BLaER1 (cell line): Measurements from ENCODE around the gene FCHSD2.

ENCODE experiments used
- H3K27ac ChIP-seq: shearing (Covaris generic); formaldehyde crosslinking; 2 replicates; pipeline ENCODE4 v1.8.1; 2022
- H3K27me3 ChIP-seq: shearing (Covaris generic); formaldehyde crosslinking; 2 replicates; pipeline ENCODE4 v1.8.1; 2022
- H3K36me3 ChIP-seq: shearing (Covaris generic); formaldehyde crosslinking; 2 replicates; pipeline ENCODE4 v1.8.1; 2022
- H3K4me1 ChIP-seq: shearing (Covaris generic); formaldehyde crosslinking; 2 replicates; pipeline ENCODE4 v1.8.1; 2022
- H3K4me2 ChIP-seq: shearing (Covaris generic); formaldehyde crosslinking; 2 replicates; pipeline ENCODE4 v1.8.1; 2022
- H3K4me3 ChIP-seq: shearing (Covaris generic); formaldehyde crosslinking; 2 replicates; pipeline ENCODE4 v1.8.1; 2022
- H3K9ac ChIP-seq: shearing (Covaris generic); formaldehyde crosslinking; 2 replicates; pipeline ENCODE4 v1.8.1; 2022
- H3K9me3 ChIP-seq: shearing (Covaris generic); formaldehyde crosslinking; 2 replicates; pipeline ENCODE4 v1.8.1; 2022
- H4K20me1 ChIP-seq: shearing (Covaris generic); formaldehyde crosslinking; 2 replicates; pipeline ENCODE4 v1.8.1; 2022
- Cebpa-rat ChIP-seq: shearing (Covaris generic); IDR thresholded peaks from 2 replicates; pipeline ENCODE4 v1.8.1; 2022

FCHSD2 gene

GRCh38 chr11:72953637-72954036 is 188.5 kb downstream of the FCHSD2 start:
- H3K9ac ChIP-seq, result no peak overlapping the region
- H4K20me1 ChIP-seq, result no peaks in the 10 kb centered on the region
- H3K4me2 ChIP-seq, result no peak overlapping the region
- no peaks in the 10 kb centered on the region for H3K9me3 ChIP-seq
- no peak overlapping the region for H3K27ac ChIP-seq
- TF ChIP-seq Cebpa-rat, result no peak
- H3K27me3 ChIP-seq, result no peaks in the 10 kb centered on the region
- H3K4me3 ChIP-seq, result no peak overlapping the region
- peaks cover 15% of the 10 kb centered on the region for H3K36me3 ChIP-seq
- peaks cover 13% of the 10 kb centered on the region for H3K4me1 ChIP-seq

DNA sequence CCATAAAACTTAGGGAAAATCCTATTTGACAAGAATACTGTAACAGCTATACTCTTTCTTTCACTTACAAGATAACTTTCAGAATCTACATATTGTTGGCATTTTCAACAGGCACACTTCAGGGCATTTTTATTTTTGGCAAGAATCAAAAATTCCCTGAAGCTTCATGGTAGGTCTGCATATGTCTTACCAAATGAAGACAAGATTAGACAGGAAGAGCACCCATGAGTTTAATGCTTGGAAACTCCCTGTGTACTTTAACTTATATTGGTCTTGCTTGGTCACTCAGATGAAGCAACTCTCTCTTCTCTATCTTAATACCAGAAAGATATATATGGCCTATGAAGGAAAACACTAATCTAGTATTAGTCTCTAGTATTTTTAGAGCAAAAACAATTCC is 190.2 kb downstream of the FCHSD2 start:
- Histone ChIP-seq H3K27me3 (no peaks in the 10 kb centered on the region), H3K4me1 (peaks cover 13% of the 10 kb centered on the region), H3K4me3 (no peak overlapping the region), H3K27ac (no peak overlapping the region), H3K36me3 (peaks cover 10% of the 10 kb centered on the region), H4K20me1 (no peaks in the 10 kb centered on the region), H3K4me2 (peak overlapping the region; percentile 34; the same call in 1 of the 2 replicates), H3K9ac (no peak overlapping the region), H3K9me3 (peaks cover 1% of the 10 kb centered on the region; the same call in 1 of the 2 replicates)
- TF ChIP-seq Cebpa-rat, result no peak

DNA sequence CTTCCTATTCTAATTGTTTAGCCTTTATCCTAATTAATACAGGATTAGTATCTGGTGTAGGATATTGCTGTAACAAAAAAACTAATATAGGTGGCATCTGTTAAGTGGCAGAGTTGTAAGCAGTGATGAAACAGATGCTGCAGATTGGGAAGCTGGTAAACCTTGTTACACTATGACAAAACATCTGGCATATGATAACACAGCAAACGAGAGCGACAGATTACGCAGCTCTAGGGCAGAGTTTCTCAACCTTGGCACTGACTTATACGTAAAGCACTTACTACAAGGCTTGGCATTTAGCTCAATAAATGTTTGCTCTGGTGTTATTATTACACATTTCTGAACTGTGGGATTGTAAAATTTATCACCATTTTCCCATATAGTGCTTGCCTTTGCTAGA is 190.9 kb downstream of the FCHSD2 start:
- H3K4me3 ChIP-seq, result no peak overlapping the region
- no peaks in the 10 kb centered on the region for H4K20me1 ChIP-seq
- peaks cover 13% of the 10 kb centered on the region for H3K4me1 ChIP-seq
- H3K9ac ChIP-seq, result no peak overlapping the region
- H3K9me3 ChIP-seq, result peaks cover 5% of the 10 kb centered on the region; the same call in 1 of the 2 replicates
- peaks cover 14% of the 10 kb centered on the region for H3K36me3 ChIP-seq
- H3K27me3 ChIP-seq, result no peaks in the 10 kb centered on the region
- no peak overlapping the region for H3K4me2 ChIP-seq
- H3K27ac ChIP-seq, result no peak overlapping the region
- no peak for TF ChIP-seq Cebpa-rat

DNA sequence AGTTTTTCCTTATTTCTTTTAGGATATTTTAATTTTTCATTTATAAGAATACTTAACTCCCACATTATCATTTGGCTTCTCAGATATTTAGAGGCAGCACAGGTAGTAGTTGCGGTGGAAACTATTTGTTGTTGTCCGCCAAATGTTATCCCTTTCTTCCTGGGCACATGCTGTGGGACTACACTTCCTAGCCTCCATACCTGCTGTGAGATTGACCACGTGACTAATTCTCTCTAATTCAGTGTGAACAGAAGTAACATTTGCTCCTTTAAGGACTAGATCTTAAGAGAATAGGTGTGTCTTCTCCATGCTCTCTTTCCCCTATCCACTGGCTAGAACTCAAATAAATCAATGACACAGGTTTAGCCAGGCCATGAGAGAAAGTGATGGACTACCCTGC is 191.4 kb downstream of the FCHSD2 start:
- no peaks in the 10 kb centered on the region for H3K27me3 ChIP-seq
- TF ChIP-seq Cebpa-rat, result no peak
- H3K9me3 ChIP-seq, result peaks cover 5% of the 10 kb centered on the region; the same call in 1 of the 2 replicates
- no peaks in the 10 kb centered on the region for H4K20me1 ChIP-seq
- peaks cover 14% of the 10 kb centered on the region for H3K36me3 ChIP-seq
- no peak overlapping the region for H3K27ac ChIP-seq
- H3K4me3 ChIP-seq, result no peak overlapping the region
- no peak overlapping the region for H3K4me2 ChIP-seq
- no peak overlapping the region for H3K9ac ChIP-seq
- peaks cover 13% of the 10 kb centered on the region for H3K4me1 ChIP-seq

GRCh38 chr11:72947229-72947628 is 194.9 kb downstream of the FCHSD2 start:
- Histone ChIP-seq H3K4me1 (peaks cover 7% of the 10 kb centered on the region), H3K4me2 (no peak overlapping the region), H3K9me3 (peaks cover 5% of the 10 kb centered on the region; the same call in 1 of the 2 replicates), H4K20me1 (no peaks in the 10 kb centered on the region), H3K27me3 (no peaks in the 10 kb centered on the region), H3K36me3 (peaks cover 15% of the 10 kb centered on the region), H3K9ac (no peak overlapping the region), H3K4me3 (no peak overlapping the region), H3K27ac (no peak overlapping the region)
- no peak for TF ChIP-seq Cebpa-rat

DNA sequence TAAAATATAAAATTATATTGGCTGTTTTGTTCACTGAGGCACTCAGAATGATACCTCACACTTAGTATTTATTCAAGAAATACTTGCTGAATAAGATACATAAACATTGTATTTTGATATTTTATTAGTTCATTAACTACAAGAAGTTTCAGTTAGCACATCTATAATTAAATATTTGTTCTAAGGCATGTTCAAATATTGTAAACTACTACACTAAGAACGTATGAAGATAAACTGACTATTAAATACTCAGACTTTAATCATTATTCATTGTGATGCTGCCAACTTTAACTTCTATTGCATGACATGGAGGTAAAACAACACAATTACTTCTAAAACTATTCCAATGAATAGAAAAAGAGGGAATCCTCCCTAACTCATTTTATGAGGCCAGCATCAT is 198.5 kb downstream of the FCHSD2 start:
- no peak overlapping the region for H3K4me3 ChIP-seq
- H3K36me3 ChIP-seq, result peaks cover 27% of the 10 kb centered on the region
- no peak overlapping the region for H3K4me2 ChIP-seq
- no peak overlapping the region for H3K27ac ChIP-seq
- H4K20me1 ChIP-seq, result no peaks in the 10 kb centered on the region
- no peaks in the 10 kb centered on the region for H3K4me1 ChIP-seq
- peaks cover 5% of the 10 kb centered on the region; the same call in 1 of the 2 replicates for H3K9me3 ChIP-seq
- TF ChIP-seq Cebpa-rat, result no peak
- no peak overlapping the region for H3K9ac ChIP-seq
- H3K27me3 ChIP-seq, result no peaks in the 10 kb centered on the region

GRCh38 chr11:72940417-72940816 is 201.7 kb downstream of the FCHSD2 start:
- Histone ChIP-seq H4K20me1 (no peaks in the 10 kb centered on the region), H3K27ac (no peak overlapping the region), H3K4me3 (no peak overlapping the region), H3K27me3 (no peaks in the 10 kb centered on the region), H3K4me2 (no peak overlapping the region), H3K9me3 (no peaks in the 10 kb centered on the region), H3K36me3 (peaks cover 24% of the 10 kb centered on the region), H3K4me1 (0 out of 2 replicates have a peak, but pooled peaks cover 5% of the 10 kb centered on the region), H3K9ac (no peak overlapping the region)
- no peak for TF ChIP-seq Cebpa-rat

DNA sequence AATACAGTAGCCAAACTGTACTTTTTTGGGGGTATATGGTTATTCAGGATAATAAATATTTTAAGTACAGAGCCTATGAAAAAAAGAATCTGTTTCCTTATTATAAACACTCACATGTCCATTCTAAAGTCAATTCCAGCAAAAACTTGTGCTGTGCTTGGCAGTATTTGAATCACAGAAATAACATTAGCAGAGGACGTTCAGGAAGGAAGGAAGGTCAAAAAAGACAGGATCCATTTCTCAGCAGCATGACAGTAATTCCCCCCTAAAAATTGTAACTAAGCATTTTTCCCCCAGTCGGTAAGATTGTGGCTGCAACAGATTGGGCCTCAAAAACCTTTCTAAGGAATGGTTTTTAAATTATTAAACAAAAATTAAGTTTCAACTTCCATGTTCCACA is 203.1 kb downstream of the FCHSD2 start:
- TF ChIP-seq Cebpa-rat, result no peak
- H4K20me1 ChIP-seq, result 0 out of 2 replicates have a peak, but pooled peaks cover under 1% of the 10 kb centered on the region
- H3K27me3 ChIP-seq, result no peaks in the 10 kb centered on the region
- H3K4me2 ChIP-seq, result no peak overlapping the region
- H3K27ac ChIP-seq, result no peak overlapping the region
- H3K4me1 ChIP-seq, result 0 out of 2 replicates have a peak, but pooled peaks cover 5% of the 10 kb centered on the region
- peaks cover 24% of the 10 kb centered on the region for H3K36me3 ChIP-seq
- no peak overlapping the region for H3K9ac ChIP-seq
- no peak overlapping the region for H3K4me3 ChIP-seq
- H3K9me3 ChIP-seq, result no peaks in the 10 kb centered on the region

DNA sequence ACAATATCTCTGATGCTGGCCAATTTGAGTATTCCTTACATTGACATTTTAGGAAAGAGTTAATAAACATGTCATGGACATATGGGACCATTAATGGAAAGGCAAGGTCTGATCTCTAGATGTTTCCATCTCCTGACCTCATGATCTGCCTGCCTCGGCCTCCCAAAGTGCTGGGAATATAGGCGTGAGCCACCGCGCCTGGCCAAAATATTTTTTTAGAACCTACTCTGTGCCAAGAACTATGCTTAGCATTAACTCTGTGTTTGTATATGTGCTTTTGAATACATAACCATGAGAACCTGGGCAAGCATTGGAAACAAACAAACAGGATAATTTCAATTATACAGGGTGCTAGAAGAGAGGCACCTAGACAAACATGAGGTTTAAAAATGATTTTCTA is 204.7 kb downstream of the FCHSD2 start:
- H4K20me1 ChIP-seq, result peaks cover 5% of the 10 kb centered on the region; the same call in 1 of the 2 replicates
- no peak overlapping the region for H3K4me3 ChIP-seq
- peaks cover 26% of the 10 kb centered on the region for H3K36me3 ChIP-seq

GRCh38 chr11:72935700-72936099 is 206.4 kb downstream of the FCHSD2 start:
- no peak overlapping the region for H3K27ac ChIP-seq
- H3K4me2 ChIP-seq, result no peak overlapping the region
- H3K9ac ChIP-seq, result no peak overlapping the region
- H3K36me3 ChIP-seq, result peaks cover 25% of the 10 kb centered on the region
- H4K20me1 ChIP-seq, result peaks cover 5% of the 10 kb centered on the region; the same call in 1 of the 2 replicates
- H3K27me3 ChIP-seq, result no peaks in the 10 kb centered on the region
- 0 out of 2 replicates have a peak, but pooled peaks cover 5% of the 10 kb centered on the region for H3K4me1 ChIP-seq
- H3K4me3 ChIP-seq, result no peak overlapping the region
- H3K9me3 ChIP-seq, result no peaks in the 10 kb centered on the region
- no peak for TF ChIP-seq Cebpa-rat

More for the DNA sequence above, 204.7 kb downstream of the FCHSD2 start:
- no peak for TF ChIP-seq Cebpa-rat
- Histone ChIP-seq H3K4me2 (no peak overlapping the region), H3K27me3 (no peaks in the 10 kb centered on the region), H3K9ac (no peak overlapping the region), H3K9me3 (no peaks in the 10 kb centered on the region), H3K4me1 (0 out of 2 replicates have a peak, but pooled peaks cover 5% of the 10 kb centered on the region), H3K27ac (no peak overlapping the region)
